ENCODE results near the gene CYS1.

Gene CYS1

GRCh38 chr2:10071595-10071994, 8.6 kb downstream of the CYS1 start:
- no peak for DNase-seq

- no peak for DNase-seq
Observed at GRCh38 chr2:10071176-10071575, 9.0 kb downstream of the CYS1 start.

- DNase-seq, result no peak
Observed at GRCh38 chr2:10067881-10068280, 12.3 kb downstream of the CYS1 start.

- no peak for DNase-seq
Observed at GRCh38 chr2:10067330-10067729, 12.9 kb downstream of the CYS1 start.

- DNase-seq, result no peak
Observed at GRCh38 chr2:10065773-10066055, 14.5 kb downstream of the CYS1 start.

GRCh38 chr2:10064932-10065772, 15.1 kb downstream of the CYS1 start:
- DNase-seq, result peak in 3 of 4 experiments; percentile 22 to 41 (median 25)

GRCh38 chr2:10063566-10063965, 16.6 kb downstream of the CYS1 start:
- DNase-seq, result no peak

- no peak for DNase-seq
Observed at GRCh38 chr2:10062931-10063365, 17.3 kb downstream of the CYS1 start.

- DNase-seq, result no peak
Observed at GRCh38 chr2:10061221-10061925, 18.8 kb downstream of the CYS1 start.

GRCh38 chr2:10059552-10060335, 20.5 kb downstream of the CYS1 start:
- no peak for DNase-seq

- no peak for DNase-seq
Observed at GRCh38 chr2:10059016-10059351, 21.2 kb downstream of the CYS1 start.

- DNase-seq, result no peak
Observed at GRCh38 chr2:10058251-10059015, 21.8 kb downstream of the CYS1 start.

GRCh38 chr2:10057231-10058107, 22.7 kb downstream of the CYS1 start:
- DNase-seq, result peak; percentile 63 to 78 (median 72)

GRCh38 chr2:10056439-10056838, 23.8 kb downstream of the CYS1 start:
- DNase-seq, result no peak

GRCh38 chr2:10054976-10055375, 25.2 kb downstream of the CYS1 start:
- DNase-seq, result no peak

GRCh38 chr2:10054424-10054823, 25.8 kb downstream of the CYS1 start:
- DNase-seq, result no peak

GRCh38 chr2:10053351-10053750, 26.9 kb downstream of the CYS1 start:
- DNase-seq, result no peak

- DNase-seq, result no peak
Observed at GRCh38 chr2:10052216-10052615, 28.0 kb downstream of the CYS1 start.

- DNase-seq, result peak; percentile 44 to 81 (median 66)
Observed at GRCh38 chr2:10048501-10049171, 31.6 kb downstream of the CYS1 start.

- DNase-seq, result no peak
Observed at GRCh38 chr2:10047616-10048500, 32.4 kb downstream of the CYS1 start.

Data from suppressor macrophage (primary cell).